Endothelial cell of umbilical vein (primary cell): ENCODE data around the gene TTC4. TPM values are rescaled to one million over a fixed set of nuclear protein-coding genes. Genes with fewer than 3 reads are reported as not detected.

Source experiments
- BruUV-seq: library from RNA; stranded (reverse); fragments of 400-500 nt; replicated peaks from 2 replicates; lab custom pipeline; 2021; lab: Mats Ljungman, UMichigan
- CTCF ChIA-PET: fragments of 300-600, 350-600 bp; sonication (Branson Sonifier 250); formaldehyde crosslinking; loops from one replicate; lab custom pipeline; 2021; ENCODE audit warnings: antibody characterized with exemption, inconsistent platforms; lab: Charles Lee
- POLR2A ChIA-PET: fragments of 300-600, 350-600 bp; sonication (Branson Sonifier 250); formaldehyde crosslinking; loops from one replicate; lab custom pipeline; 2021; ENCODE audit warnings: antibody characterized with exemption, inconsistent platforms; lab: Charles Lee
- DNase-seq: peaks from one replicate; pipeline ENCODE4 v3.0.0-alpha.2; 2011; ENCODE audit warnings: low read depth, low spot score
- FAIRE-seq: peaks from 2 replicates; lab custom pipeline; 2011; peaks lifted over from hg19 to GRCh38; lab: Jason Lieb, UNC
- H2AFZ ChIP-seq: 2 replicates; pipeline ENCODE4 v1.6.0; 2012; ENCODE audit warnings: low read depth, low read length, control low read depth, inconsistent platforms
- H3K27ac ChIP-seq: 2 replicates; pipeline ENCODE4 v1.5.1; 2011; ENCODE audit warnings: low read depth, mild to moderate bottlenecking, control low read depth, low read length, moderate library complexity; ENCODE audit not compliant: insufficient read depth
- H3K27me3 ChIP-seq, 2 experiments: 2 replicates each; pipeline versions ENCODE4 v1.6.0 to v1.6.1; 2011; ENCODE audit warnings: low read length in 2 of 2, mixed read lengths in 1 of 2; ENCODE audit not compliant: control insufficient read depth in 2 of 2, insufficient read depth in 2 of 2
- H3K36me3 ChIP-seq, 2 experiments: 2 replicates in 1 of 2; 3 replicates in 1 of 2; pipeline ENCODE4 v1.5.1; 2011; ENCODE audit warnings: low read length in 2 of 2, mild to moderate bottlenecking in 1 of 2, moderate library complexity in 1 of 2; ENCODE audit not compliant: control insufficient read depth in 2 of 2, insufficient read depth in 2 of 2; ENCODE audit errors: extremely low read depth in 1 of 2
- H3K4me1 ChIP-seq: 3 replicates; pipeline ENCODE4 v1.5.1; 2011; ENCODE audit warnings: mild to moderate bottlenecking, low read length; ENCODE audit not compliant: control insufficient read depth, insufficient read depth; ENCODE audit errors: extremely low read depth
- H3K4me2 ChIP-seq: 2 replicates; pipeline ENCODE4 v1.6.1; 2011; ENCODE audit warnings: low read length, control low read depth, mixed read lengths; ENCODE audit not compliant: insufficient read depth
- H3K4me3 ChIP-seq, 3 experiments: fragments of 200-600 bp in 1 of 3; sonication (generic), shearing (Covaris generic) in 1 of 3; replicated peaks in 1 of 3; 2 replicates each; pipeline ENCODE4 v1.5.1; 2011 to 2016; ENCODE audit warnings: control low read depth in 3 of 3, low read length in 3 of 3, mild to moderate bottlenecking in 2 of 3, inconsistent platforms in 1 of 3, low read depth in 1 of 3, moderate library complexity in 1 of 3; ENCODE audit not compliant: insufficient read depth in 1 of 3
- H3K79me2 ChIP-seq: 2 replicates; pipeline ENCODE4 v1.6.0; 2012; ENCODE audit warnings: low read length, inconsistent platforms; ENCODE audit not compliant: control insufficient read depth, insufficient read depth
- H3K9ac ChIP-seq: replicated peaks from 2 replicates; pipeline ENCODE3; 2011; ENCODE audit warnings: low read length, control low read depth; ENCODE audit not compliant: insufficient read depth; ENCODE audit errors: extremely low read depth
- H3K9me1 ChIP-seq: replicated peaks from 3 replicates; pipeline ENCODE4 v1.6.0; 2011; ENCODE audit warnings: mild to moderate bottlenecking, low read length; ENCODE audit not compliant: control insufficient read depth, insufficient read depth; ENCODE audit errors: extremely low read depth
- H3K9me3 ChIP-seq: replicated peaks from 2 replicates; pipeline ENCODE4 v1.5.1; 2012; ENCODE audit warnings: low read length, inconsistent platforms; ENCODE audit not compliant: control insufficient read depth, insufficient read depth
- H4K20me1 ChIP-seq: replicated peaks from 2 replicates; pipeline ENCODE3; 2011; ENCODE audit warnings: mild to moderate bottlenecking, low read length; ENCODE audit not compliant: control insufficient read depth, insufficient read depth; ENCODE audit errors: extremely low read depth
- CTCF ChIP-seq, 2 donors: IDR thresholded peaks; 1 replicate in 1 of 2; 2 replicates in 1 of 2; pipeline ENCODE4 v1.5.1; 2011; ENCODE audit warnings: low read length in 2 of 2, mild to moderate bottlenecking in 2 of 2, moderate library complexity in 2 of 2, control low read depth in 1 of 2, inconsistent platforms in 1 of 2, low read depth in 1 of 2; ENCODE audit not compliant: insufficient read depth in 1 of 2; ENCODE audit errors: extremely low read depth in 1 of 2
- EZH2 ChIP-seq: IDR thresholded peaks from 2 replicates; pipeline ENCODE4 v1.6.1; 2012; ENCODE audit warnings: borderline replicate concordance, low read depth, mild to moderate bottlenecking, moderate library complexity, low read length, inconsistent platforms; ENCODE audit not compliant: severe bottlenecking
- GATA2 ChIP-seq: IDR thresholded peaks from 2 replicates; pipeline ENCODE4 v1.7.0; 2011; ENCODE audit warnings: low read depth, mild to moderate bottlenecking, moderate library complexity, mixed read lengths, low read length; ENCODE audit not compliant: insufficient read length, insufficient read depth
- JUN ChIP-seq: IDR thresholded peaks from 2 replicates; pipeline ENCODE4 v1.6.1; 2011; ENCODE audit warnings: borderline replicate concordance, low read depth; ENCODE audit not compliant: insufficient read length, insufficient read depth
- MAX ChIP-seq: IDR thresholded peaks from 2 replicates; pipeline ENCODE4 v1.6.1; 2011; ENCODE audit not compliant: insufficient read depth, insufficient read length
- MYC ChIP-seq: IDR thresholded peaks from one replicate; pipeline ENCODE4 v1.6.1; 2011; ENCODE audit warnings: mild to moderate bottlenecking, low read depth, low read length
- POLR2AphosphoS5 ChIP-seq: IDR thresholded peaks from 2 replicates; pipeline ENCODE4 v1.6.1; 2012; ENCODE audit warnings: low read depth, mild to moderate bottlenecking, control low read depth, low read length, moderate library complexity; ENCODE audit not compliant: insufficient read depth
- dilution Hi-C: fragments of 300-500 bp; cut with MboI; formaldehyde crosslinking; loops from one replicate; pipeline ENCODE4 v1.15.0; 2019; ENCODE audit warnings: low sequenced_read_pairs; ENCODE audit not compliant: extremely low pct_ligation_motif_present
- intact Hi-C: fragments of 100-400 bp; cut with micrococcal nuclease; formaldehyde crosslinking; loops from one replicate; pipeline ENCODE4 v1.10.0; 2022
- polyA plus RNA-seq, 4 experiments: library from polyadenylated mRNA; depleted of rRNA in 3 of 4; stranded (reverse) in 3 of 4; unstranded in 1 of 4; fragments of >200 nt; gene quantifications; 2 replicates each; pipeline versions ENCODE4 v1.2.1 to v1.2.3, GENCODE V29; 2011 to 2012; ENCODE audit warnings: missing spikeins in 1 of 4
- total RNA-seq: library from RNA; stranded (reverse); gene quantifications from 2 replicates; pipeline ENCODE4 v1.2.3, GENCODE V29; 2021

Gene TTC4
- total and polyA plus RNA-seq, 2 donors (not counting 3 experiments of a cell fraction or from before 2014, with no cell fraction given) = 19.2 to 28.8 TPM

- no peak for FAIRE-seq
- no peaks in the 10 kb centered on the region for H4K20me1 ChIP-seq
- no peaks in the 10 kb centered on the region for H3K9me3 ChIP-seq
- no TSS peak for BruUV-seq
- H3K4me2 ChIP-seq = no peak overlapping the region
- H3K79me2 ChIP-seq = no peaks in the 10 kb centered on the region
- ChIA-PET CTCF (no interaction called here), POLR2A (no interaction called here)
- H2AFZ ChIP-seq = no peak overlapping the region
- no peak overlapping the region for H3K9ac ChIP-seq
- intact Hi-C loops = no loop called here
- H3K9me1 ChIP-seq = no peaks in the 10 kb centered on the region
- no peak overlapping the region for H3K27ac ChIP-seq
- TF ChIP-seq EZH2 (no peak), JUN (no peak), CTCF (IDR thresholded peaks at IDR 0.05; ENCODE audit: extremely low read depth in 1 of 2, insufficient read depth in 1 of 2, low read depth in 1 of 2, low read length in 2 of 2) (no peak), POLR2AphosphoS5 (no peak), MYC (no peak), MAX (no peak), GATA2 (no peak)
- no peak overlapping the region for H3K4me3 ChIP-seq
- no peaks in the 10 kb centered on the region for H3K36me3 ChIP-seq
- no peak for DNase-seq
- peaks cover 0 to 2% of the 10 kb centered on the region in 2 experiments for H3K27me3 ChIP-seq
- no peaks in the 10 kb centered on the region for H3K4me1 ChIP-seq
- dilution Hi-C loops = no loop called here
Observed at GRCh38 chr1:54701066-54701465, 14.6 kb upstream of the TTC4 start.
